ENCODE data around the gene CMSS1. TPM values are rescaled to one million over a fixed set of nuclear protein-coding genes. Genes with fewer than 3 reads are reported as not detected.

CMSS1 gene
- total RNA-seq, 2 experiments from 2014 or later: 42.1 to 42.6 TPM

GRCh38 chr3:100080573-100080972, 262.9 kb downstream of the CMSS1 start:
- H3K4me3 Mint-ChIP-seq: no peak overlapping the region
- peaks cover 14% of the 10 kb centered on the region for H3K9me3 Mint-ChIP-seq (ENCODE audit: insufficient read depth)
- peaks cover 45% of the 10 kb centered on the region for H3K4me1 Mint-ChIP-seq (ENCODE audit: low read depth)
- H3K27ac Mint-ChIP-seq: no peak overlapping the region
- peaks cover 61% of the 10 kb centered on the region for H3K36me3 Mint-ChIP-seq (ENCODE audit: low read depth)
- H3K27me3 Mint-ChIP-seq (ENCODE audit: low read depth): peaks cover 3% of the 10 kb centered on the region
- ChIA-PET CTCF (interaction anchor here (0.7 to 1.3 kb wide), 3 partner anchors 9 to 23 kb away, joined by 3 read pairs; no protein-coding TSS in a partner anchor), POLR2A (no interaction called here)
- ATAC-seq (no peak), DNase-seq (no peak)

GRCh38 chr3:100081311-100081710, 263.6 kb downstream of the CMSS1 start:
- H3K4me3 Mint-ChIP-seq: no peak overlapping the region
- no peak for DNase-seq
- no peak overlapping the region for H3K27ac Mint-ChIP-seq
- POLR2A ChIA-PET: no interaction called here
- peaks cover 43% of the 10 kb centered on the region for H3K4me1 Mint-ChIP-seq (ENCODE audit: low read depth)
- ATAC-seq: no peak
- CTCF ChIA-PET: interaction anchor here (1.3 kb wide), 1 partner anchor 9 kb away, joined by 3 read pairs; no protein-coding TSS in a partner anchor
- peaks cover 14% of the 10 kb centered on the region for H3K9me3 Mint-ChIP-seq (ENCODE audit: insufficient read depth)
- H3K27me3 Mint-ChIP-seq (ENCODE audit: low read depth): peaks cover 3% of the 10 kb centered on the region
- peaks cover 55% of the 10 kb centered on the region for H3K36me3 Mint-ChIP-seq (ENCODE audit: low read depth)

GRCh38 chr3:100081986-100082692, 264.5 kb downstream of the CMSS1 start:
- DNase-seq (no peak), ATAC-seq (no peak)
- no peak overlapping the region for H3K27ac Mint-ChIP-seq
- peaks cover 14% of the 10 kb centered on the region for H3K9me3 Mint-ChIP-seq (ENCODE audit: insufficient read depth)
- no peak overlapping the region for H3K4me3 Mint-ChIP-seq
- ChIA-PET POLR2A (interaction anchor here (1.0 kb wide), 1 partner anchor 10 kb away, joined by 3 read pairs; no protein-coding TSS in a partner anchor), CTCF (interaction anchor here (0.8 kb wide), 1 partner anchor 251 kb away, joined by 4 read pairs; no protein-coding TSS in a partner anchor)
- peaks cover 3% of the 10 kb centered on the region for H3K27me3 Mint-ChIP-seq (ENCODE audit: low read depth)
- H3K4me1 Mint-ChIP-seq (ENCODE audit: low read depth): peaks cover 43% of the 10 kb centered on the region
- peaks cover 52% of the 10 kb centered on the region for H3K36me3 Mint-ChIP-seq (ENCODE audit: low read depth)

GRCh38 chr3:100082714-100083113, 265.1 kb downstream of the CMSS1 start:
- Mint-ChIP-seq H3K36me3 (ENCODE audit: low read depth) (peaks cover 52% of the 10 kb centered on the region), H3K4me1 (ENCODE audit: low read depth) (peaks cover 43% of the 10 kb centered on the region), H3K27ac (no peak overlapping the region), H3K9me3 (ENCODE audit: insufficient read depth) (peaks cover 14% of the 10 kb centered on the region), H3K4me3 (no peak overlapping the region), H3K27me3 (ENCODE audit: low read depth) (peaks cover 3% of the 10 kb centered on the region)
- CTCF ChIA-PET: interaction anchor here (0.8 kb wide), 1 partner anchor 251 kb away, joined by 4 read pairs; no protein-coding TSS in a partner anchor
- no peak for ATAC-seq
- DNase-seq: no peak
- POLR2A ChIA-PET: interaction anchor here (1.0 kb wide), 1 partner anchor 11 kb away, joined by 3 read pairs; no protein-coding TSS in a partner anchor

- Mint-ChIP-seq H3K36me3 (ENCODE audit: low read depth) (peaks cover 52% of the 10 kb centered on the region), H3K9me3 (ENCODE audit: insufficient read depth) (peaks cover 14% of the 10 kb centered on the region), H3K4me1 (ENCODE audit: low read depth) (peaks cover 47% of the 10 kb centered on the region), H3K4me3 (no peak overlapping the region), H3K27me3 (ENCODE audit: low read depth) (peaks cover 3% of the 10 kb centered on the region), H3K27ac (no peak overlapping the region)
- ChIA-PET CTCF (interaction anchor here (3.1 kb wide), 1 partner anchor 8 kb away, joined by 25 read pairs; no protein-coding TSS in a partner anchor), POLR2A (no interaction called here)
- DNase-seq (no peak), ATAC-seq (no peak)
Measured at GRCh38 chr3:100083209-100083608, 265.5 kb downstream of the CMSS1 start.

- Mint-ChIP-seq H3K27ac (no peak overlapping the region), H3K27me3 (ENCODE audit: low read depth) (peaks cover 3% of the 10 kb centered on the region), H3K4me1 (ENCODE audit: low read depth) (peaks cover 56% of the 10 kb centered on the region), H3K9me3 (ENCODE audit: insufficient read depth) (peaks cover 13% of the 10 kb centered on the region), H3K36me3 (ENCODE audit: low read depth) (peaks cover 55% of the 10 kb centered on the region), H3K4me3 (no peak overlapping the region)
- POLR2A ChIA-PET: no interaction called here
- no peak for DNase-seq
- CTCF ChIA-PET: interaction anchor here (1.3 to 3.1 kb wide), 4 partner anchors 9 to 28 kb away, joined by 4 to 25 read pairs (median 10); no protein-coding TSS in a partner anchor
- no peak for ATAC-seq
Measured at GRCh38 chr3:100084100-100084806, 266.6 kb downstream of the CMSS1 start.

- peaks cover 3% of the 10 kb centered on the region for H3K27me3 Mint-ChIP-seq (ENCODE audit: low read depth)
- peaks cover 70% of the 10 kb centered on the region for H3K4me1 Mint-ChIP-seq (ENCODE audit: low read depth)
- H3K27ac Mint-ChIP-seq: no peak overlapping the region
- no peak for ATAC-seq
- H3K9me3 Mint-ChIP-seq (ENCODE audit: insufficient read depth): peaks cover 11% of the 10 kb centered on the region
- ChIA-PET POLR2A (no interaction called here), CTCF (interaction anchor here (1.0 to 3.1 kb wide), 5 partner anchors 10 to 168 kb away, joined by 3 to 25 read pairs (median 7); no protein-coding TSS in a partner anchor)
- DNase-seq: no peak
- H3K36me3 Mint-ChIP-seq (ENCODE audit: low read depth): peaks cover 46% of the 10 kb centered on the region
- H3K4me3 Mint-ChIP-seq: no peak overlapping the region
Measured at GRCh38 chr3:100086401-100086800, 268.7 kb downstream of the CMSS1 start.

- peak; percentile 41 for DNase-seq
- H3K4me1 Mint-ChIP-seq (ENCODE audit: low read depth): peaks cover 67% of the 10 kb centered on the region
- H3K27me3 Mint-ChIP-seq (ENCODE audit: low read depth): peaks cover 3% of the 10 kb centered on the region
- ChIA-PET CTCF (interaction anchor here (1.0 kb wide), 1 partner anchor 11 kb away, joined by 3 read pairs; no protein-coding TSS in a partner anchor), POLR2A (no interaction called here)
- H3K27ac Mint-ChIP-seq: peak overlapping the region; percentile 68
- H3K9me3 Mint-ChIP-seq (ENCODE audit: insufficient read depth): peaks cover 7% of the 10 kb centered on the region
- peak; percentile 61 for ATAC-seq
- H3K4me3 Mint-ChIP-seq: no peak overlapping the region
- peaks cover 39% of the 10 kb centered on the region for H3K36me3 Mint-ChIP-seq (ENCODE audit: low read depth)
Measured at GRCh38 chr3:100087198-100087597, 269.5 kb downstream of the CMSS1 start.

- Mint-ChIP-seq H3K27me3 (ENCODE audit: low read depth) (peaks cover 3% of the 10 kb centered on the region), H3K4me3 (no peak overlapping the region), H3K4me1 (ENCODE audit: low read depth) (peaks cover 58% of the 10 kb centered on the region), H3K27ac (peak overlapping the region; percentile 36), H3K36me3 (ENCODE audit: low read depth) (peaks cover 30% of the 10 kb centered on the region), H3K9me3 (ENCODE audit: insufficient read depth) (no peaks in the 10 kb centered on the region)
- no peak for DNase-seq
- ChIA-PET CTCF (interaction anchor here (0.9 to 4.4 kb wide), 14 partner anchors 10 to 248 kb away, joined by 3 to 84 read pairs (median 4); no protein-coding TSS in a partner anchor), POLR2A (interaction anchor here (2.4 kb wide), 1 partner anchor 15 kb away, joined by 10 read pairs; no protein-coding TSS in a partner anchor)
- no peak for ATAC-seq
Measured at GRCh38 chr3:100088735-100089368, 271.2 kb downstream of the CMSS1 start.

- POLR2A ChIA-PET: interaction anchor here (1.0 to 2.4 kb wide), 2 partner anchors 16 to 22 kb away, joined by 5 to 10 read pairs; no protein-coding TSS in a partner anchor
- peaks cover 61% of the 10 kb centered on the region for H3K4me1 Mint-ChIP-seq (ENCODE audit: low read depth)
- ATAC-seq (peak; percentile 84), DNase-seq (peak; percentile 56)
- CTCF ChIA-PET: interaction anchor here (0.7 to 4.4 kb wide), 27 partner anchors 9 to 258 kb away, joined by 3 to 84 read pairs (median 4); no protein-coding TSS in a partner anchor
- H3K27ac Mint-ChIP-seq: peak overlapping the region; percentile 43
- peaks cover 3% of the 10 kb centered on the region for H3K27me3 Mint-ChIP-seq (ENCODE audit: low read depth)
- H3K4me3 Mint-ChIP-seq: no peak overlapping the region
- H3K9me3 Mint-ChIP-seq (ENCODE audit: insufficient read depth): peaks cover 4% of the 10 kb centered on the region
- H3K36me3 Mint-ChIP-seq (ENCODE audit: low read depth): peaks cover 35% of the 10 kb centered on the region
Measured at GRCh38 chr3:100089812-100090668, 272.4 kb downstream of the CMSS1 start.
